HEK293 (cell line): ENCODE data around the gene MUC20.
A peak's percentile ranks its signal among the peaks of the same experiment; 100 is the strongest.
"Not testable (repeated sequence)": the region's sequence is repeated elsewhere in the genome, so short reads cannot be mapped to it uniquely, and the experiment has no call there.

ENCODE experiments used
- CTCF ChIA-PET: fragments of 350-600 bp; formaldehyde crosslinking; extraction: SDS; loops from one replicate; lab custom pipeline; 2021; ENCODE audit warnings: antibody characterized with exemption; lab: Yijun Ruan, JAX
- POLR2A ChIA-PET: fragments of 300-600 bp; formaldehyde crosslinking; extraction: SDS; loops from one replicate; lab custom pipeline; 2020; ENCODE audit warnings: antibody characterized with exemption, inconsistent platforms; lab: Yijun Ruan, JAX
- H3K27ac ChIP-seq: fragments of 200-500 bp; sonication (Bioruptor generic); 2 replicates; pipeline ENCODE4 v1.5.1; 2014; ENCODE audit warnings: low read depth, low read length, control low read depth, inconsistent platforms; ENCODE audit errors: extremely low read depth
- H3K36me3 ChIP-seq, 2 experiments: fragments of 200-500 bp in 1 of 2; sonication (Bioruptor generic) in 1 of 2; 1 replicate in 1 of 2; 2 replicates in 1 of 2; pipeline ENCODE4 v1.5.1; 2014 to 2017; ENCODE audit warnings: inconsistent platforms in 2 of 2, low read length in 2 of 2; ENCODE audit not compliant: control insufficient read depth in 2 of 2, insufficient read depth in 1 of 2
- H3K4me1 ChIP-seq: fragments of 200-500 bp; sonication (Bioruptor generic); 2 replicates; pipeline ENCODE4 v1.5.1; 2014; ENCODE audit warnings: mild to moderate bottlenecking, low read length, inconsistent platforms; ENCODE audit not compliant: control insufficient read depth, insufficient read depth
- H3K4me3 ChIP-seq: 2 replicates; pipeline ENCODE4 v1.5.1; 2011; ENCODE audit warnings: low read depth, mild to moderate bottlenecking, control low read depth, low read length, moderate library complexity
- H3K9me3 ChIP-seq: fragments of 200-500 bp; sonication (Bioruptor generic); 2 replicates; pipeline ENCODE4 v1.5.1; 2014; ENCODE audit warnings: low read depth, low read length, inconsistent platforms; ENCODE audit not compliant: control insufficient read depth, insufficient read depth
- GLI4 ChIP-seq: fragments of 450-650 bp; formaldehyde crosslinking; IDR thresholded peaks from 2 replicates; pipeline ENCODE4 v1.5.1; 2016; ENCODE audit warnings: missing biosample characterization, missing genetic modification characterization
- KLF1 ChIP-seq: fragments of 450-650 bp; formaldehyde crosslinking; IDR thresholded peaks from 2 replicates; pipeline ENCODE4 v1.5.1; 2016; ENCODE audit warnings: missing biosample characterization, missing genetic modification characterization
- KLF16 ChIP-seq: fragments of 450-650 bp; formaldehyde crosslinking; IDR thresholded peaks from 2 replicates; pipeline ENCODE4 v1.5.1; 2017; ENCODE audit warnings: missing biosample characterization, missing genetic modification characterization
- PRDM1 ChIP-seq: fragments of 450-650 bp; formaldehyde crosslinking; IDR thresholded peaks from 2 replicates; pipeline ENCODE4; 2016; ENCODE audit warnings: missing biosample characterization, missing genetic modification characterization
- SCRT1 ChIP-seq: fragments of 450-650 bp; formaldehyde crosslinking; IDR thresholded peaks from 2 replicates; pipeline ENCODE4 v1.5.1; 2016; ENCODE audit warnings: missing biosample characterization, missing genetic modification characterization, borderline replicate concordance
- ZBTB17 ChIP-seq: fragments of 450-650 bp; formaldehyde crosslinking; IDR thresholded peaks from 2 replicates; pipeline ENCODE4 v1.5.1; 2016; ENCODE audit warnings: missing biosample characterization, missing genetic modification characterization
- ZIC2 ChIP-seq: fragments of 450-650 bp; formaldehyde crosslinking; IDR thresholded peaks from 2 replicates; pipeline ENCODE4 v1.5.1; 2016; ENCODE audit warnings: missing biosample characterization, missing genetic modification characterization
- ZNF133 ChIP-seq: fragments of 450-650 bp; formaldehyde crosslinking; IDR thresholded peaks from 2 replicates; pipeline ENCODE4 v1.5.1; 2016; ENCODE audit warnings: missing biosample characterization, missing genetic modification characterization
- ZNF202 ChIP-seq: fragments of 450-650 bp; formaldehyde crosslinking; IDR thresholded peaks from 2 replicates; pipeline ENCODE4 v1.5.1; 2016; ENCODE audit warnings: missing biosample characterization, missing genetic modification characterization, borderline replicate concordance
- ZNF292 ChIP-seq: fragments of 450-650 bp; formaldehyde crosslinking; IDR thresholded peaks from 2 replicates; pipeline ENCODE4 v1.5.1; 2016; ENCODE audit warnings: low read depth, missing biosample characterization, missing genetic modification characterization, borderline replicate concordance
- ZNF391 ChIP-seq: fragments of 450-650 bp; formaldehyde crosslinking; IDR thresholded peaks from 2 replicates; pipeline ENCODE4 v1.5.1; 2016; ENCODE audit warnings: low read depth, missing biosample characterization, missing genetic modification characterization, borderline replicate concordance
- ZNF433 ChIP-seq: fragments of 450-650 bp; formaldehyde crosslinking; IDR thresholded peaks from 2 replicates; pipeline ENCODE4 v1.5.1; 2016; ENCODE audit warnings: missing biosample characterization, missing genetic modification characterization, low read depth
- ZNF521 ChIP-seq: fragments of 450-650 bp; formaldehyde crosslinking; IDR thresholded peaks from 2 replicates; pipeline ENCODE4 v1.5.1; 2017; ENCODE audit warnings: missing biosample characterization, mild to moderate bottlenecking, missing genetic modification characterization
- ZNF585B ChIP-seq: fragments of 450-650 bp; formaldehyde crosslinking; IDR thresholded peaks from 2 replicates; pipeline ENCODE4 v1.5.1; 2016; ENCODE audit warnings: missing biosample characterization, missing genetic modification characterization
- ZNF639 ChIP-seq: fragments of 450-650 bp; formaldehyde crosslinking; IDR thresholded peaks from 2 replicates; pipeline ENCODE4 v1.5.1; 2016; ENCODE audit warnings: missing biosample characterization, missing genetic modification characterization
- ZNF654 ChIP-seq: fragments of 450-650 bp; formaldehyde crosslinking; IDR thresholded peaks from 2 replicates; pipeline ENCODE4 v1.5.1; 2016; ENCODE audit warnings: low read depth, missing biosample characterization, missing genetic modification characterization
- ZSCAN30 ChIP-seq: fragments of 450-650 bp; IDR thresholded peaks from 2 replicates; pipeline ENCODE4 v1.5.1; 2018; ENCODE audit warnings: missing biosample characterization, mild to moderate bottlenecking, missing genetic modification characterization, moderate library complexity
- TF ChIP-seq, protein P1 (sequence below): fragments of 450-650 bp; formaldehyde crosslinking; IDR thresholded peaks from 2 replicates; pipeline ENCODE4 v1.5.1; 2016; ENCODE audit warnings: missing biosample characterization, missing genetic modification characterization
- TF ChIP-seq, protein P2 (sequence below): fragments of 450-650 bp; formaldehyde crosslinking; IDR thresholded peaks from 2 replicates; pipeline ENCODE4 v1.5.1; 2016; ENCODE audit warnings: missing biosample characterization, missing genetic modification characterization

The MUC20 gene

DNA sequence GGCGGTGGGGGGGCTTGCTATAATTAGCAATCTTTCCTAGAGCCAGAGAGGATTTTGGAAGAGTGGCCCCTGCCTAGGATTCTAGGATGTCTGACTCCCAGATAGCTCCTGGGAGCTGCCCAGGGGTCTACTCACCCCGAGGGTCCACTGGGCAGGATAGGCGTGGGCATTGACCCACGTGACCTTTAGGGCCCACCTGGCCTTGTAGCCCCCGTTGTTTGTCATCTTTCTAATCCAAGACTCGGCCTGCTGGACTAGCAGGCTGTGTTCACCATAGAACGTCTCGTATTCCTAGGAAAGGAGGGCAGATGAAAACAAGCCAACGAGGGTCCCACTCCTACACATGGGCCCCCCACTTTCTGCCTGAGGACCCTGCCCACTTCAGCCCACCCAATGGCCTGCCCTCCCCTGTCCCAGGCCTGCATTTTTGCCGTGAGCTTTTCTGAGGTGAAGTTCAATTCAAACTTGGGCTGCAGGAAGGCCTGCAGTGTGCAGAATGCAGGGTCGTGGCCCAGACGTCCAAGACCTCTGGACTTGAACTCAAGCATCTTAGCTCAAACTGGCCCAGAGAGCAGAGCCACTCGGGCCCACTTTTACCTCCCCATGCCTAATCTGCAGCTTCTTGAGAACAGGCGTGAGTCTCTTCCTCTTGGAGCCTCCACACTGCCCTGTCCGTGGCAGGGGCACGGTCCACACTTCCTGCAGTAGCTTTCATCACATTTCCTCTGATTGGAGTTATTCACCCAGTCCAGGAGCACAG is 49.5 kb downstream of the MUC20 start (continued):
- TF ChIP-seq ZSCAN30 = no peak
- no peak for TF ChIP-seq ZNF433 (tag by site-specific recombination)
- no peak for TF ChIP-seq SCRT1

DNA sequence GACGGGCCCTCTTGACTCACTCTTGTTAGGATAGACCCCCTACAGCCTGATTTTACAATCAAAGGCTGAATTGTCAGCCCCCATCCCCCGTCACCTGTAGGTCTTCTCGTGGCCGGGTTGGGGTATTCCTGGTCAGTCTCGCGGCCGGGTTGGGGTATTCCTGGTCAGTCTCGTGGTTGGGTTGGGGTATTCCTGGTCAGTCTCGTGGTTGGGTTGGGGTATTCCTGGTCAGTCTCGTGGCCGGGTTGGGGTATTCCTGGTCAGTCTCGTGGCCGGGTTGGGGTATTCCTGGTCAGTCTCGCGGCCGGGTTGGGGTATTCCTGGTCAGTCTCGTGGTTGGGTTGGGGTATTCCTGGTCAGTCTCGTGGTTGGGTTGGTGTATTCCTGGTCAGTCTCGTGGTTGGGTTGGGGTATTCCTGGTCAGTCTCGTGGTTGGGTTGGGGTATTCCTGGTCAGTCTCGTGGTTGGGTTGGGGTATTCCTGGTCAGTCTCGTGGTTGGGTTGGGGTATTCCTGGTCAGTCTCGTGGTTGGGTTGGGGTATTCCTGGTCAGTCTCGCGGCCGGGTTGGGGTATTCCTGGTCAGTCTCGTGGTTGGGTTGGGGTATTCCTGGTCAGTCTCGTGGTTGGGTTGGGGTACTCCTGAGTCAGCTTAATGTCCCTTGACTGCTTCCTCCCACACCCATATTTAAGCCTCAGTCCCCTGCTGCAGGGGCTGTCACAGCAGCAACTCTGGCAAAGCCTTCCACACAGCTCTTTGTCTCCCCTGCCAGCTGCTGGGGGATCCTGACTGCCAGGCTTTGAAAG is 50.3 kb downstream of the MUC20 start:
- CTCF ChIA-PET, POLR2A ChIA-PET, H3K4me3 ChIP-seq, H3K9me3 ChIP-seq, H3K27ac ChIP-seq, H3K36me3 ChIP-seq, H3K4me1 ChIP-seq: not testable (repeated sequence)

GRCh38 chr3:195771646-195772300 is 51.0 kb downstream of the MUC20 start:
- Histone ChIP-seq H3K36me3 (no peaks in the 10 kb centered on the region), H3K9me3 (no peaks in the 10 kb centered on the region), H3K4me3 (no peak overlapping the region), H3K4me1 (no peaks in the 10 kb centered on the region), H3K27ac (no peak overlapping the region)
- TF ChIP-seq ZNF292 (tag by site-specific recombination) = no peak
- TF ChIP-seq, protein P1, sequence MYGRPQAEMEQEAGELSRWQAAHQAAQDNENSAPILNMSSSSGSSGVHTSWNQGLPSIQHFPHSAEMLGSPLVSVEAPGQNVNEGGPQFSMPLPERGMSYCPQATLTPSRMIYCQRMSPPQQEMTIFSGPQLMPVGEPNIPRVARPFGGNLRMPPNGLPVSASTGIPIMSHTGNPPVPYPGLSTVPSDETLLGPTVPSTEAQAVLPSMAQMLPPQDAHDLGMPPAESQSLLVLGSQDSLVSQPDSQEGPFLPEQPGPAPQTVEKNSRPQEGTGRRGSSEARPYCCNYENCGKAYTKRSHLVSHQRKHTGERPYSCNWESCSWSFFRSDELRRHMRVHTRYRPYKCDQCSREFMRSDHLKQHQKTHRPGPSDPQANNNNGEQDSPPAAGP (tag by site-specific recombination) = peak; percentile 33; the same call in 1 of the 2 replicates
- no peak for TF ChIP-seq GLI4 (tag by site-specific recombination)
- no peak for TF ChIP-seq ZNF391
- peak; percentile 83 for TF ChIP-seq KLF1 (tag by site-specific recombination)
- ChIA-PET CTCF (no interaction called here), POLR2A (no interaction called here)

DNA sequence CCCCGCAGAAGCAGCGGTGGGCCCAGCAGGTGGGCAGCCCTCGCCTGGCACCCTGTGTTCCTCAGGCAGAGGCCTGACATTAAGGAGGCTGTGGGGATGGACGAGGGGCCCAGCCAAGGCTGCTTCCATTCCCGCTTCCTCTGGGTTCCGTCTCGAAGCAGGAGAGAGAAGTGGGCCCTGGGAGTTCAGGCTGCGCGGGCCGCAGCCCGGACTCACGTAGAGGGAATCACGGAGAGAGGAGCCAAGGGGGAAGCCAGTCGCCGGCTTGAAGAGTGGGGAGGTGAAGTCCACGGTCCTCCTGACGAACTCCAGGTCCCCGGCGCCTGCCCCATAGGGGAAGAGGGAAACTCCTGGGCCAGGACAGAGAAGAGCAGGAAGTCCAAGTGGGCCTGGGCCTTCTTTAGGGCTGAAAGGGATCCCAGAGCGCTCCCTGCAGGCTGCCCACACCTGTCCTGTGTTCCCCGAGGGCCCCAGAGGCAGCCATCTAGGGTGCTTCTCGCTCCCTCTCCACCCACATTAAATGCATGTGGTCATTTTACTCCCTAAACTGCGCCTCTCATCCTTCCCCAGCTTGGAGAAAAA is 53.3 kb downstream of the MUC20 start:
- Histone ChIP-seq H3K4me3 (no peak overlapping the region), H3K27ac (no peak overlapping the region), H3K9me3 (no peaks in the 10 kb centered on the region), H3K36me3 (no peaks in the 10 kb centered on the region), H3K4me1 (no peaks in the 10 kb centered on the region)
- ChIA-PET CTCF (no interaction called here), POLR2A (no interaction called here)
- TF ChIP-seq ZIC2 (tag by site-specific recombination) = peak; percentile 48; the same call in 1 of the 2 replicates
- TF ChIP-seq PRDM1 (tag by site-specific recombination) = no peak

DNA sequence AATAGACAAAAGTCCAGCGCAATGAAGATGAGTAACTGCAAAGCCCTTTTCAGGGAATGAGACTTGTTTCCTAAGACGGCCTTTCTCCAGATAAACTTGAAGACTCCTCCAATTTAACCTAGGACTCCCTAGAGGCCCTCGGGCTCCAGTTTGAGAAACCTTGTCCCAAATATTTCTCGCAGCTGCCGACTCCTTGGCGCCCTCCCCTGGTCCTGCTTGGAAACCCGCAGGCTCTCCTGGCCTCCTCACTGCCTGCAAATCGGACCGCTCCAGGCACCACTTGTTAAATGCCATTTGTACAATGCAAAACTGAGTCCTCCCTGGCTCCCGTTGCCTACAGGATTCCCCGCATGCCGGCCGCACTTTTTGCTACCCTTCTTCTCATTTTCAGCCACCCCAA is 54.1 kb downstream of the MUC20 start:
- Histone ChIP-seq H3K9me3 (no peaks in the 10 kb centered on the region), H3K4me3 (no peak overlapping the region), H3K36me3 (no peaks in the 10 kb centered on the region), H3K27ac (no peak overlapping the region), H3K4me1 (no peaks in the 10 kb centered on the region)
- POLR2A ChIA-PET = no interaction called here
- CTCF ChIA-PET = no interaction called here
- TF ChIP-seq ZNF639 (tag by site-specific recombination) (no peak), ZBTB17 (tag by site-specific recombination) (no peak), ZNF521 (no peak), ZNF202 (tag by site-specific recombination) (no peak), ZNF133 (tag by site-specific recombination) (no peak), ZNF585B (no peak), KLF16 (tag by site-specific recombination) (no peak), ZNF654 (tag by site-specific recombination) (peak; percentile 36)
- TF ChIP-seq, protein P2, sequence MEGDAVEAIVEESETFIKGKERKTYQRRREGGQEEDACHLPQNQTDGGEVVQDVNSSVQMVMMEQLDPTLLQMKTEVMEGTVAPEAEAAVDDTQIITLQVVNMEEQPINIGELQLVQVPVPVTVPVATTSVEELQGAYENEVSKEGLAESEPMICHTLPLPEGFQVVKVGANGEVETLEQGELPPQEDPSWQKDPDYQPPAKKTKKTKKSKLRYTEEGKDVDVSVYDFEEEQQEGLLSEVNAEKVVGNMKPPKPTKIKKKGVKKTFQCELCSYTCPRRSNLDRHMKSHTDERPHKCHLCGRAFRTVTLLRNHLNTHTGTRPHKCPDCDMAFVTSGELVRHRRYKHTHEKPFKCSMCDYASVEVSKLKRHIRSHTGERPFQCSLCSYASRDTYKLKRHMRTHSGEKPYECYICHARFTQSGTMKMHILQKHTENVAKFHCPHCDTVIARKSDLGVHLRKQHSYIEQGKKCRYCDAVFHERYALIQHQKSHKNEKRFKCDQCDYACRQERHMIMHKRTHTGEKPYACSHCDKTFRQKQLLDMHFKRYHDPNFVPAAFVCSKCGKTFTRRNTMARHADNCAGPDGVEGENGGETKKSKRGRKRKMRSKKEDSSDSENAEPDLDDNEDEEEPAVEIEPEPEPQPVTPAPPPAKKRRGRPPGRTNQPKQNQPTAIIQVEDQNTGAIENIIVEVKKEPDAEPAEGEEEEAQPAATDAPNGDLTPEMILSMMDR (tag by site-specific recombination) = 0 out of 2 replicates have a peak, but pooled peaks have one; percentile 11
